Activated CD4-positive, alpha-beta T cell treated with anti-CD3 and anti-CD28 coated beads, Interleukin-2, amount 50 U/mL, for 4 hours (primary cell): ENCODE data around the gene SAFB.

Source experiments
- DNase-seq, 2 experiments: peaks; one replicate each; pipeline ENCODE4 v3.0.0-alpha.2; 2020

The SAFB gene

DNA sequence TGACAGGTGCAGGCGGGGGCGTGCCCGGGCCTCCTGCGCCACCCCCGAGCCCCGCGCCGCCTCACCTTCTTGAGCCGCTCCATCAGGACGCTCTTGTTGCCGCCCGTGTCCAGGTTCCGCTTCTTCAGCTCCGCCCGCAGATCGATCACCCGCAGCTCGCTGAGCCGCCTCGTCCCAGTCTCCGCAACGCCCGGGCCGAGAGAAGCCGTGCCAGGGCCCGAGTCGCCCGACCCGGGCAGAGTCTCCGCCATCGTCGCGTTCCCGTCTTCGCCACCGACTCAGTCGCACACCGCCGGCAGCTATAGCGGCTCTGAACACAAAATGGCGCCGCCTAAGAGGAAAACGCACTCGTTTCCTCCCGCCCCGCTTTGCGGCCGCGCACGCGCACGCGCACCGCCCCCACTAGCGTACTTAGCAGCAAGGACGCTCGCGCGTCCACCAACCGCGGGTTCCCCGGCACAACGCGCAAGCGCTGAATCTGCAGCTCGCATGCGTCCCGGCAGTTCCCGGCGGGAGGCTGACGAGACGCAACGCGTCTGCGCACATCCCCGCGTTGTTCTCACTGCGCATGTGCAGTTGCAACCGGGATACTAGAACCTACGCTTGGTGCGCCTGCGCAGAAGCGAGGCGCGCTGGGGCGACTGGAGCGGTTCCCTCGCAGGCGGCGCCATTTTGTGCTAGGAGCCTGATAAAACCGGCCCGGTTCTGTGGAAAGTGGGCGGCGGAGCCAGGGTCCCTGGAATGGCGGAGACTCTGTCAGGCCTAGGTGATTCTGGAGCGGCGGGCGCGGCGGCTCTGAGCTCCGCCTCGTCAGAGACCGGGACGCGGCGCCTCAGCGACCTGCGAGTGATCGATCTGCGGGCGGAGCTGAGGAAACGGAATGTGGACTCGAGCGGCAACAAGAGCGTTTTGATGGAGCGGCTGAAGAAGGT is at the start of gene SAFB, which contains the start of gene SAFB2:
Gene SAFB (plus strand): TSS at position 619 of the 932 bp plus-strand sequence. CDS start 123 bp downstream, at position 742.
Gene SAFB2 (minus strand): TSS at position 312 of the 932 bp plus-strand sequence. CDS start 61 bp downstream, at position 251.
- peak; percentile 98 to 99 for DNase-seq

DNA sequence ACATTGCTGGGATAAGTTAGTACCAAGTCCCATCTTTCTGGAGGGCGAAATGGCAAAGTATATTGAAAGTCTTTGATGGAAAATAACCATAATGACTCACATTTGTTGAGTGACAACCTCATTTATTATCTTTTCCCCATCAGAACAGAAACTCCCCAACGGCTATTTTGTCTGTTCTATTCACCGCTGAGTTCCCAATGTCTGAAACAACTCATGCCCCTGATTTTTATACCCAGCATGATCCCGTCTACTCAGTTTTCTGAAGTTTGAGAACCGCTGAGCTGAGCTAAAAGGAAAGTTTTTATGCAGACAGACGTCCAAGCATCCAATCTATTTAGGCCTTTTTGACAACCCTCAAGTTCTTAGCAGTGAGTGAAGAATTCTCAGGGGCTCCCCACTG is 47.3 kb upstream of the SAFB start:
- no peak for DNase-seq

DNA sequence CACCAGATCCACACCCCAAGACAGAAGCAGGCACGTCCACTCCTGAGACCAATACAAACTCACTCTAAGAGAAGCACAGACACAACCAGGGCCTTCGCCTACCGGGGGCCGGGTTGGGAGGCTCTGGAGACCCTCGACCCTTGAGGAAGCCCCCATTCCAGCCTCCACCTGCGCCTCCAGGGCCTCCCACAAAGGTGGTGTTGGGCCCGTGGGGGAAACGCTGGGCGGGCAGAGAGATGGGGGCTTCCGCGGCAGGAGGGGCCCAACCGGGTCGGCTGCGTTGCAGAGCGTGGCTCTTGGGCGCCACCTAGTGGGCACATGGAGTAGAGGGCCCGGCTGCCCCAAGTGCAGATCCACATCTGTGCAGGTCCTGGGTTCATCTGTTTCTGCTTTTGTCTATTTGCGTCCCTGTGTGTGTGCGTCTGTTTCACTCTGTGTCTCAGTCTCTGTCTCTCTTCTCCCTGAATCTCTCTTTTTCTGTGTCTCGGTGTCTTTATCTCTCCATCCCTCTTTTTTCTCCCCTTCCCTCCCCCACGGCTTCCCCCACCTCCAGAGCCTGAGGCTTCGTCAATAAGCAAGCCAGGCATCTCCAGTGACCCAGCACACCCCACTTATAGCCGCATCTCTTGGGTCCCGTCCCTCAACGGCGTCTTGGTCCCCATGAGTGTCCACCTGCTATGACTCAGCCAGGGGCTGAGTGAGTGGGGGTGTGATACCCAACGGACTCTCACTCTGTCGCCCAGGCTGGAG is 44.6 kb upstream of the SAFB start:
- DNase-seq, result peak; percentile 53

DNA sequence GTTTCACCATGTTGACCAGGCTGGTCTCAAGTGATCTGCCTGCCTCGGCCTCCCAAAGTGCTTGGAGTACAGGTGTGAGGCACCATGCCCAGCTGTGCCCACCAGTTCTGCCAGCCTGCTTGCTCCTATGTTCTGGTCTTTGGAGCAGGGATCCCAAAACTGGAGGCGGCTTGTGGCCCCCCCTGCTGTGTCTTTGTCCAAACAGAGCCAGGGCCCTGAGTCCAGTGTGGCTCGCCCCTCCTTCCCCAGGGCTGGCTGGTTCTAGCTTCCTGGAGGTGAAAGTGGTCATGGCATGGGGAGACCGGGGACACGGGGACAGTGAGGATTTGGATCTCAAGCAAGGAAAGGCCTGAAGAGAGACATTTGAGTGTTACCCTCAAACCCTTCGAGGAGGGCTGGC is 43.6 kb upstream of the SAFB start:
- no peak for DNase-seq

DNA sequence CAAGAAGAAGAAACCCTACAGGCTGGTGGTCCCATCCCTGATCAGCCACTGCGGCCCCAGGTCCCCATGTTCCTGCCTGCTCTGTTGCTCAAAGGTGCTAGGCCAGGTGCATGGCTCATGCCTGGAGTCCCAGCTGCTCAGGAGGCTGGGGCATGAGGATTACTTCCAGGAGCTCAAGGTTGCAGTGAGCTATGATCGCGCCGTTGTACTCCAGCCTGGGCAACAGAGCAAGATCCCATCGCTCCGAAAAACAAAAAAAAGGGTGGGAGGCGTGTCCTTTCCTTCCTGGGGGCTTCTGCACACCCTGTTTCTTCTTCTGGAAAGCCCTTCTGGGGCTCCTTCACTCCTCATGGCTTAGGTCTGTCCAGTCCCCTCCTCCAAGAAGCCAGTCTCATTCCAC is 43.2 kb upstream of the SAFB start:
- DNase-seq, result no peak

DNA sequence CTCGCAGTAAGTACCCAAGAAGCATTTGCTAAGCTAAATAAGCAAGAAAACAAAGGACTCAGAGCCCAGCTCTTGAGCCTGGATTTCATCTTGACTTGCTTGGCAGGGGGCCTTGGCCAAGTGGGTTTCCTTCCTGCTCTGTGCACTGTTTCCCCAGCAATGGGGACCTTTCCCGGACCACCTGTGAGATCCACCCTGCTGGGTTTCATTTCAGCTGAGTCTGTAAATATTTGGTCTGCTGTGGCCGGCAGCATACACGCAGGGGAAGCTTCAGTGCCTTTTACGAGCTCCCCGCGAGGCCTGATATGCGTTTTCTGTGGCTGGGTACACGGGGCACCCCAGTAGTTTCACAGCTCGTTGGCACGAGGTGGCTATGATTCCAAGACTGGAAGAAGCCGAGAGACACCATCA is 42.7 kb upstream of the SAFB start:
- DNase-seq, result no peak

DNA sequence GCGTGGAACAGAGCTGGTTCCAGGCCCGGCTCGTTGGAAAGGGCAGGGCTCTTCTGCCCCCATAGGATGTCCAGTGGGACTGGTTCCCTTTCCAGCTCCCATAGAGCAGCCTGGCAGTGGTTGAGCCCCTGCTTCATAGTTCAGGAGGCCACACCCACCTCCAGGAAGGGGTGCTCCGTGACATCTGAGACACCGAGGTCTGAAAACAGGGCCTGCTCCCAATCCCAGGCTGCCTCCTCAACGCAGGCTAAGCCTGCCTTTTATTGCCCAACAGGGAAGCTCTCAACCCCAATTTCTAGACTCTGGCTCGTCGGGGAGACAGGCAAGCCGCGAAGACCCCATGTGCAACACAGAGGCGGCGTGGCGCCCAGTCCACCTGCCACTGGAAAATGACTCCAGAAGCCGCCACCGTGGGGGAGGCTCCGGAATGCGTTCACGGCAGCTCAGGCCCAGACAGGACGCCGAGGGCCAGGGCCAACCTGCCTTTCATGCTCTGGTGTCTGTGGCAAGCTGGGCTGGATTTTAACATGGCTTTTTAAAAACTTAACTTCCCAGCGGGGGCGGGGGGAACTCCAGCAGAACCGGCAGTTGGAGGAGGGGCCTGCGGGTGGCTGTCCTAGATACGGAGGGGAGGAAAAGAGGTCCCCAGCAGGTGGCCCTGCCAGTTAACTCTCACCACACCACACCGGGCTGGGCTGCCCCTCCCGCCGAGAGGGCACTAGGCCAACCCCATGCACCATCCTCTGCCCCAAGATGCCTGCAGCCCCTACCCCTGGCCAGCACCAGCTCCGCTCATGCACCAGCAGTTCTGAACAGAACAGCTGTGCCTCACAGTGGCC is 37.2 kb upstream of the SAFB start:
- DNase-seq, result peak; percentile 30 to 40

DNA sequence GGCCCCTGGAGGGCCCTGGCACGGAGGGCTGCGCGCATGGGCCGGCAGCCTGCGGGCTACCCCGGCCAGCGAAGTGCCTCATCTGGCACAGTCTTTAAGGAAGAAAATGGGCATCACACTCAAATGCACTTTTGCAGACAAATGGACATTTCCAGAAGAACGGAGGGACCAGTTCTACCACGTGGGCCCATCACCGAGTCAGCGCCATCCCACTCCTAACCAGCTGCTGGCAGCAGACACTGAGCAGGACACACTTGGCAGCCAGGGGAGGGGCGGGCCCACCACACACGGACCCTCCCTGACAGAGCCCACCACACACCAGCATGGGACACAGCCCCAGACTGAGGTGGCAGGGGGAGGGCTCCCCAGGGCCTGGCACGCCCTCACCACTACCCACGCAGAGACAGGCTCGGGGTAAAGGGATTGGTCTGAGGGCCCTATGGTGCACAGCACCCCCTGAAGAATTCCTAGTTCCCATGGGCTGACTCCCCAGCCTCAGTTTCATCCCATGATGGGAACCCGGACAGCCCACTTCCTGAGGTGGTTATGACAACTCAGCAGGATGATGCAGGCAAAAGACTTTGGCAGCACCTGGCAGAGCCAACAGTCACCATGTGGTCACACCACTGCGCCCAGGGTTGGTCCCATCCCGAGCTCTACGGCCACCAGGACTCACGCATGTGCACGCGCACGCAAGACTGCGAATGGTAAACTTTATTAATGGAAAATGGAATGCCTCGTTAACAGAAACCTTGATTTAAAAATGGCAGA is 36.4 kb upstream of the SAFB start:
- no peak for DNase-seq

DNA sequence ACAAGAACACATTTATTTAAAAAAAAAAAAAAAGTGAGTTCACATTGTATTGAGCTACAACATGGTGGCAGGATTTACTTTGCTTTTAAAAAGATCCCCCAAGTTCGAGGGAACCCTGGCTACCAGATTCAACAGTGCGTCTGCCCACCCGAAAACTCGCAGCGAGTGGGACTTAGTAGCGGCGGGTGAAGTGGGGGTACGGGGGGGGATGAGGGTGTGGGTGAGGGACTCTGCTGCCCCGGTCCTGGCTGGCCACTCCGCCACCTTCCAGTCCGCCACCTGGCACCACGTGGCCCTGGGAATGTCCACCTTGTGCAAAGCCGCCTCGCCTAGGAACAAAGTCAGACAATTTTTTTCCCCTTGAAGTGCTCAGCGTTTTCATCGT is 35.8 kb upstream of the SAFB start:
- DNase-seq, result no peak

DNA sequence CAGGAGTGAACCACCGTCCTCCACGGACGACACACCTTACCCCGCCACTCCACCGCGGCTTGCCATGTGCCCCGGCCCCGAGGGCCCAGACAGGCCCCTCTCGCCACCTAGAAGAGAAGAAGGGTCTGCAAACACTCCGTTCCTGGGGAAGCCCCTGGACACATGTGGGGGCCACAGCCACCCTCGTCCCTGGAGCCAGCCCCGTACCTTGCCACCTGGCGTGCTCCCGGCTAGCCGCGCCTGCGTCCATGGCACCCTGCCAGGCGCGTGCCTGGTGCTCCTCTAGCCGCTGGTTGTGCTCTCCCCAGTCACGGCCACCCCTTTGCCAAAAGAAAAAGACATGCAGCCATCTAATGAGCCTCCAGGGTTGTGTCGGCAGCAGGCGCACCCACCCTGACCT is 35.2 kb upstream of the SAFB start:
- no peak for DNase-seq

DNA sequence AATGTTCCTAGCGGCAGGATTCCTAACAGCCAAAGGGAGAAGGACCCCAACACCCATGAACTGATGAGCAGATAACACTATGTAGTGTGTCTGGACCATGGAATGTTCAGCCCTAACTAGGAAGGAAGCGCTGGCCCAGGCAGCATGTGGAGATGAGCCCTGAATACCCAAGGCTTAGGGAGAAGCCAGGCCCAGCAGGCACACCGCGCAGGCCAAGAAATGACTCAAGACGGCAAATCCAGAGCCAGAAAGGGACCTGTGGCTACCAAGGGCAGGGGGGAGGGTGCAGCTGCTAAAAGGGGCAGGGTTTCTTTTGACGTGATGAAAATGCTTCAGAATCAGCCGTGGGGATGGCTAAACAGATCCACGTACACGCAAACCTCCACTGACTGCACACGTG is 34.4 kb upstream of the SAFB start:
- no peak for DNase-seq

DNA sequence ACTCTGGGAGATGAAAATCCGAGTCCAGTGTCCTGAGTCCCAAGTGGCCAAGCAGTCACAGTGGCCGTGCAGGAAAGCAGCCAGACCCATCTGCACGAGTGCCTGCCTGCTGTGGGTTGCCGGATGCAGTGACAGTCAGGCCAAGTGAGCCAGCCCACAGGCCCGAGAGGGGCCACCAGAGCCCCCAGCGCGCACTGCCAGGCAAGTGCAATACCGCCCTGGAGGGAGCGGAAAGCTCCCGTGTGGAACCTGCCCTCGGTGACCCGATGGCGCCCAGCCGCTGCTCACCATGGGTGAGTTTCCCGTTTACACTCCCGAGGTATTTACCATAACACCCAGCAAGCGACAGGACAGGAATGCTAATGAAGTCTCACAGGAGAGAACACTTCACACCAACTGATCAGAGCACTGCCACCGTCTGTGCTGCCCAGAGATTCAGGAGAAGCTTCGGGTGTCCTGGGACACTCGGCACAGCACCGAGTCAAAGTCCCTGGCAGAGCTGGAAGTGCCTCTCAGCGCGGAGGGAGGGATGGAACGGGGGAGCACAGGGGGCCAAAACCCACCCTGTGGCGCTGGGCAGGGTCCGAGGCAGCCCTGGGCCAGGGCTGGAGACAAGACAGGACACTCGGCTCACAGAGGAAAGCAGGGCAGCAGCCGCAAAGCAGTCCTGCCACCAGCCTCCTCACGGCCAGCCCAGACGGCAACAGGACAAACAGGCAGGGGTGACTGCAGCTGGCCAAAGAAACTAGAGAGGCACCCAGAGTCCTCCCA is 33.8 kb upstream of the SAFB start:
- no peak for DNase-seq

DNA sequence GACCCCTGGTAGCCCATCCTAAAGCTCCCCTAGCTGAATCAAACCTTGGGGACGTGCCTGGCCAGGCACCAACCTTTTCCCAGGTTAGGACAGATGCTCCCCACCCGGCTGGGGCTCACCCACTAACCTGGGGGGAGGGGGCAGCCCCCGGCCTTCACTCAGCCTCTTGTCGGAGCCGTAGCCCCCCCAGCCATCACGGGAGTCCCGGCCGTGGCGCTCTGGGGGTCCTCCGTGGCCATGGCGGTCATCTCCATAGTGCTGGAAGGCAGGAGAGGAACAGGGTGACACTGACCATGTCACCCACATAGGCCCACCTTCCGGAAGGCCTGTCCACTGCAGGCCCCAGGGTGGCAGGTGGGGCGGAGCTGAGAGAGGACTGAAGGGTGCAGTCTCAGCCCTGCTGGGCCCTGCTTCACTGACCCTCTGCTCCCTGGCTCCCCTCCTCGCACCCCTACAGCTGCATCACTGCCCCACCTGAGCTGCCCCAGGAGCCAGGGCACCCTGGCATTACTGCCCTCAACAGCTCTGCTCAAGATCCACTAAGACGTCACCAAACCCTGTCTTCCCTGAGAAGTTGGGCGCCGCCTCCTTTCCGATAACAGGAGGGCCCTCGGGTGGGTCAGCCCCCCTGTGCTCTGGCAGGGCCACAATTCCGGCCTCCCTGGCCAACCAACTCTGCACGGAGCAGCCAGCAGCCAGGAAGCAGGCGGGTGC is 32.6 kb upstream of the SAFB start:
- DNase-seq, result no peak

DNA sequence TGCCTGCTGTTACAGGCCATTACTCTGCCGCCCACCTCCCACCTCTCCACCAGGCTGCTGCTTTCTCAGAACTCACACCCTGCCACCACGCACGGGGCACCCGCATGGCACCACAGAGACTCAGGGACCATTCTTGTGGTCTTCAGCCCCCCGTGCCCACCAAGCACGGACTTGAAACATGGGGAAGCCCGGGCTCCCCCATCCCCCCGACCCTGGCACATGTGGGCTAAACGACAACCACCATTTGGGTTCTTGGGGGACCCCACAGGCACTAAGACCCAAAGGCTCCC is 32.1 kb upstream of the SAFB start:
- DNase-seq, result no peak

DNA sequence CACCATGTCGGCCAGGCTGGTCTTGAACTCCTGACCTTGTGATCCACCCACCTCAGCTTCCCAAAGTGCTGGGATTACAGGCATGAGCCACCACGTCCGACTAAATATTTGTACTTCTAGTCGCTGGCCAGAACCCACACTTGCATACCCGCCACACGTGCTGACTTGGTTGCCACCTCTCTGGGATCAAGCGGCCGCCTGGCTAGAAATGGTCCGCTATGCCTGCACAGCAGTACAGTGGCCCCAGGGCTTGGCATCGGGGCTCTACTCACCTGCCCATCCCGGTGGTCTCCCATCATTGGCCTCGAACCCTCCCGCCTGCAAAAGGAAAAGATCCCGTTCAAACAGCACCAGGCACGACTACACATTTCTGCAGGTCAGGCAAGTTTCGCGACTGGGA is 31.4 kb upstream of the SAFB start:
- no peak for DNase-seq

DNA sequence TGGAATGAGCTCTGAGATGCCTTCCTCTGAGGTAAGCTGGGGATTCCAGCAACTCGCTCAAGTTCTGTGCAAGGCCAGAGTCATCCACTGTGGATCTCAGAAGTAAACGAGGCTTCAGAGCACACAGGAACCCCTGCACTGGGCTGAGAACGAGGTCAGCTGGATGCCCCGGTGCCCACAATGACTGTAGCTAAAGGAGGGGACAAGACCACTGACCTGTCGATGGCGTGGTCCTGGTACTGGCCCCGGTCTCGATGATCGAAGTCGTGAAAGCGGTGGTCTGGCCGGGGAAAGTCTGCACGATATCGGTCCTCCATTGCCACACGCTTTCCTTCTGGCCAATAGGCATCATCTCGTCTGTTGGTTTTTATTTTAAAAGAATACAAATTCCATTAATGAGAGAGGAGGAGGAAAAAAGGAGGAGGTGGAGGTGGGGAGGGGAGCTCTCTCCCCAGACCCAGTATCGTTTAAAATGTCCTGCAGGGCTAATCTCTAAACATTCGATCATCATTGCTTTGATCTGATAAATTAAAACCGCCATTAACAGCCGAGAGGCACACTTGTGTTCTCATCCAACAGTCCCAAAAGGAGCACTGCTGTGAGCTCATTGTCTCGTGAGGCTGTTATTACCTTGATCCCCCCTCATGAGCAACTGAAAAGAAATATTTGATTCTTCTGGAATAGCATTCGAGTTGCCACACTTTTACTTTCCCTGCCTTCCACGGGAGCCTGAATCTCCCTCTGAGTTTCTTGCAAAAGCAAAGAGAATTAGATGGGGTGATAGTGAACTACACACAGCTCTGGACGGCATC is 30.1 kb upstream of the SAFB start:
- DNase-seq, result no peak

DNA sequence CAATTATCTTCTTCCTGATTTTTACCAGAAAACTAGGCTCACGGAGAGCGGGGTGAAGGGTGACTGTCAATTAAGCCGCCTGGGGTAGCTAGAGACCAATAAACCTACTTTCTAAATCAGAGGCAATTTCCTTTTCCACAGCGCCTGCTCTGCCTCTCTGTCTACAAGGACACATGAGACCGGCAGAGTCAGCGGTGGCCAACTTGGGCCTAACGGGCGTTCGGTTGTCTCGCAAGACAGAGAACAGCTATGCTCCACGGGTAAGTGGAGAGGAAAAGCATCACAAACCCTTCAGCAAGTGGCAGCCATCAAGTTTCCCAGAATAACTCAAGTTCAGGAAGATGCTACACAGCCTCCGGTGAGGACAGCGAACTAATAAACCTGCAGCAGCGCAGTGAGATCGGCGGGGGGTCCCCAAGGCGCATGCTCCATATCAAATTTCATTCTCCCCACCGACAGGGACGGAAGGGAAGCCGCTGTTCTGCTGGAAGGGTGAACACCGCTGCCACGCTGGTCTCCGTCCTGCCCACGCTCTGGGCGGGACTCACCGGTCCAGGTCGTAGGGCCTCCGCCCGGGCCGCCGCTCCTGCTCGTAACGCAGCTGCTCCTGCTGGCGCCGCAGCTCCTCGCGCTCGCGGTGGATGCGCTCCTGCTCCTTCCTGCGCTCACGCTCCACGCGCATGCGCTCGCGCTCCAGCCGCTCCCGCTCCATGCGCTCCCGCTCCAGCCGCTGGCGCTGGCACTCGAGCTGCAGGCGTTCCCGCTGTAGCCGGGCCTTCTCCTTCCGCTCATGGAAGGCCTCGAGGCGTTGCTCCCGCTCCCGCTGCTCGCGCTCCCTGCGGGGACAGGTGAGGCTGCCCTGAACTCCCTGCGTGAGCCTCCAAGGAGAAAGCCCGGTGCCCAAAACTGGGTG is 29.3 kb upstream of the SAFB start:
- no peak for DNase-seq

DNA sequence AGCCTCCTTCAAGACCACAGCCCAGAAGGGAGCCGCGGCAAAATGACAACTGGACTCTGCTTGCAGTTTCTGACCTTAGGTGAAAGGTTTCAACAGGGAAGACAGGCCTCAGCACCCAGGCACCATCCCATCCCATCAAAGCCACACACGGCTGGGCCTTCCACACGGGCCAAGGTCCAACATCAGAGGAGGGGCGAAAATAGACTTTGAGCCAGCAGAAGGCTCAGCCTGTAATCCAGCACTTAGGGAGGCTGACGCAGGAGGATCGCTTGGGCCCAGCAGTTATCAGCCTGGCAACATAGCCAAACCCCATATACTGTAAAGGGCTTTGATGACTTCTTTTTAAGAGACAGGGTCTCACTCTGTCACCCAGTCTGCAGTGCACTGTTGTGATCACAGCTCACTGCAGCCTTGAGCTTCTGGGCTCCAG is 28.3 kb upstream of the SAFB start:
- no peak for DNase-seq

DNA sequence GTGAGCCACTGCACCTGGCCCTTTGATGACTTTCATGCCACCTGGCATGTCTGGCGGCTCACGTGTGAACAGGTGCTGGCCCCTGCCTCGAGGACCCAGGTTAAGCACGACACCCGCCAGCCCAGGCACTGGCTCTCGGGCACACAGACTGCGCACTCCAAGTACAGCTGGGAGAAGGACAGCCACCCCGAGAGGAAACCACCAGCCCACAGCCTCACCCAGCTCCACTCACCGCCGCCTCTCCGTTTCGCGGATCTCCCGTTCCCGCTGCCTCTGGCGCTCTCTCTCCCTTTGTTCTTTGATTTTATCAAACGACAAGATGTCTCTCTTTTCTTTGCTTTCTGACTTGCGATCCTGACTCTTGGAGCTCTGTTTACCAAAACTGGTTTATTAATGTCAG is 27.8 kb upstream of the SAFB start:
- DNase-seq, result no peak
